GM19025 (cell line): Measurements from ENCODE around the gene LTB4R.
A peak's percentile ranks its signal among the peaks of the same experiment; 100 is the strongest.

Source experiments
- ATAC-seq: cut with Tn5 transposase; IDR thresholded peaks from one replicate; pipeline ENCODE4 v1.9.1; 2021; ENCODE audit warnings: mild to moderate bottlenecking, low read depth, moderate library complexity; ENCODE audit not compliant: unreplicated experiment

Gene LTB4R

DNA sequence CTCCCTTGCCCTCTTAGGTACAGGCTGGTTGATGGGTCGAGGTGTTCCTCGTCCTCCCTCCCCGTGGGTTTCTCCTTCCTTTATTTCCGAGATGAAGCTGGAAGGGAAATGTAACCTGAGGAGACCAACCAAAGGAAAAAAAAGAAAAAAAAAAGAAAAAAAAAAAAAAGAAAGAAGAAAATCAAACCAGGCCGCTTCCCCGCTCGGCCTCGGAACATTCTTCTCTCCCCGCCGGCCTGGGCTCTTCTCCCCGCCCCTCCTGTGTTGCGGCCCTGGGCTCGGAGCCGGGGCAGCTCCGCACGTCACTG, 55.1 kb downstream of the LTB4R start:
- ATAC-seq: no peak

DNA sequence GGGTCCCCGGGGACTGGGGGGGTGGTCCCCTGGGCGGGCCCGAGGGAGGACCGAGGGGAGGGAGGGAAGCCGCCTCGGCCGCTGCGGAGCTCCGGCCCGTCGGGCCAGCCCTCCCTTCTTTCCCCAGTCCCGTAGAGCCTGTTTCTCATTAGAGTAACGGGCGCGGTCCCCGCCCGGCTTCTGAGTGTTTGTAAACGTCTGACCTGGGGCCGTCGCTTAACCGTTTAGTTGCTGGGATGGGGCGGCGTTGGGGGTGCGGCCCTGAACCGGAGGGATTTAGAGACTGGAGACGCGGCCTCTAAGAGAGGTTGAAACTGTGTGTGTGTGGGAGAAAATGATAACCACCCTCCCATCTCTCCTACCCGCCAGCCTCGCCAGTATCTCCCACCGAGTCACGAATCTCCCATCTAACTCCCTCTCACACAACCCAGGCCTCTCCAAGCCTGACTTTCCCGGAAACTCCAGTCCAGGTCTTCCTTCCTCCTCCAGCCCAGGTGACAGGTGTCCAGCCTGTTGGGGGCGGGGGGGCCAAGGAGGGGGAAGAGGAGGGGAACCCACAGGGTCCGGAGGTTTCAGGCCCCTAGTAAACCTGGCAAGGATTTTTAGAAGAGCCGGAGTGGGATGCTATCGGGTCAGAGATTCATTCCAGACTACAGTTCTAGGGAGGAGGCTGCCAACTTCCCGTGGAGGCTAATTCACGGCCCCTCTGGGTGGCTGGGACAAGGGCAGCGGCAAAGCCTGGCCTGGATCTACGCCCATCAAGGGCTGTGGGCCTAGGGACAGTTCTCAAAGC, 55.6 kb downstream of the LTB4R start:
- ATAC-seq: peak; percentile 52
